ENCODE results near the gene KCNH2. TPM values are rescaled to one million over a fixed set of nuclear protein-coding genes. Genes with fewer than 3 reads are reported as not detected.
"Not testable (repeated sequence)": the region's sequence is repeated elsewhere in the genome, so short reads cannot be mapped to it uniquely, and the experiment has no call there.

KCNH2 gene
- total and polyA plus RNA-seq, 4 donors, result 0.18 to 74.6 (median 0.33) TPM; not detected in 1

DNA sequence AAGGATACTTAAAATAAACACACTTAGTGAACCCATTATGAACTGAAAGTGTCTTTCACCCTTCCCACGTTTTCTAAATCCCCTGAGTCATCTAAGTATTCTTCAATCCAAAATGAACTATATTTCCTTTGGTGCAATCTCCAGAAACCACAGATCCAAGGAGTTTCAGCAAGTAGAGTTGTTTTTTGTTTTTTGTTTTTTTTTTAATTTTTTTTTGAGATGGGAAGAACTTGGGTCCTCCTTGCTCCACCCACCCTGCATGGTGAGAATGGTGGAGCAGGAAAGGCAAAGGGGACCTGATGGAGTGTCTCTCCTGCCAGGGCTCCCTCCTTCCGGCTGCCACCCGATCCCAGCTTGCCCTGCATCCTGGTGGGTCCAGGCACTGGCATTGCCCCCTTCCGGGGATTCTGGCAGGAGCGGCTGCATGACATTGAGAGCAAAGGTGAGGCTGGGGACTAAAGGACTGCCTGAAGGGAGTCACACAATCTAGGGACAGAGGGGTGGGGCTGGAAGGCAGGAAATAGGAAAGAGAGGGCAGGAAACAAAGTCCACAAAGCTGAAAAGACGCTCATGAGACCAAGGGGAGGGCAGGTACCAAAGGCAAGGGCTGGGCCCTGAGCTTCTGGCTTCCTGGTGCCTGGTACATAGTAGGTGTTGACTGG lies 34.0 kb upstream of the KCNH2 start (continued):
- TF ChIP-seq, protein P1, sequence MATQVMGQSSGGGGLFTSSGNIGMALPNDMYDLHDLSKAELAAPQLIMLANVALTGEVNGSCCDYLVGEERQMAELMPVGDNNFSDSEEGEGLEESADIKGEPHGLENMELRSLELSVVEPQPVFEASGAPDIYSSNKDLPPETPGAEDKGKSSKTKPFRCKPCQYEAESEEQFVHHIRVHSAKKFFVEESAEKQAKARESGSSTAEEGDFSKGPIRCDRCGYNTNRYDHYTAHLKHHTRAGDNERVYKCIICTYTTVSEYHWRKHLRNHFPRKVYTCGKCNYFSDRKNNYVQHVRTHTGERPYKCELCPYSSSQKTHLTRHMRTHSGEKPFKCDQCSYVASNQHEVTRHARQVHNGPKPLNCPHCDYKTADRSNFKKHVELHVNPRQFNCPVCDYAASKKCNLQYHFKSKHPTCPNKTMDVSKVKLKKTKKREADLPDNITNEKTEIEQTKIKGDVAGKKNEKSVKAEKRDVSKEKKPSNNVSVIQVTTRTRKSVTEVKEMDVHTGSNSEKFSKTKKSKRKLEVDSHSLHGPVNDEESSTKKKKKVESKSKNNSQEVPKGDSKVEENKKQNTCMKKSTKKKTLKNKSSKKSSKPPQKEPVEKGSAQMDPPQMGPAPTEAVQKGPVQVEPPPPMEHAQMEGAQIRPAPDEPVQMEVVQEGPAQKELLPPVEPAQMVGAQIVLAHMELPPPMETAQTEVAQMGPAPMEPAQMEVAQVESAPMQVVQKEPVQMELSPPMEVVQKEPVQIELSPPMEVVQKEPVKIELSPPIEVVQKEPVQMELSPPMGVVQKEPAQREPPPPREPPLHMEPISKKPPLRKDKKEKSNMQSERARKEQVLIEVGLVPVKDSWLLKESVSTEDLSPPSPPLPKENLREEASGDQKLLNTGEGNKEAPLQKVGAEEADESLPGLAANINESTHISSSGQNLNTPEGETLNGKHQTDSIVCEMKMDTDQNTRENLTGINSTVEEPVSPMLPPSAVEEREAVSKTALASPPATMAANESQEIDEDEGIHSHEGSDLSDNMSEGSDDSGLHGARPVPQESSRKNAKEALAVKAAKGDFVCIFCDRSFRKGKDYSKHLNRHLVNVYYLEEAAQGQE (IDR thresholded peaks at IDR 0.05), result no peak
- TF ChIP-seq, protein P2, sequence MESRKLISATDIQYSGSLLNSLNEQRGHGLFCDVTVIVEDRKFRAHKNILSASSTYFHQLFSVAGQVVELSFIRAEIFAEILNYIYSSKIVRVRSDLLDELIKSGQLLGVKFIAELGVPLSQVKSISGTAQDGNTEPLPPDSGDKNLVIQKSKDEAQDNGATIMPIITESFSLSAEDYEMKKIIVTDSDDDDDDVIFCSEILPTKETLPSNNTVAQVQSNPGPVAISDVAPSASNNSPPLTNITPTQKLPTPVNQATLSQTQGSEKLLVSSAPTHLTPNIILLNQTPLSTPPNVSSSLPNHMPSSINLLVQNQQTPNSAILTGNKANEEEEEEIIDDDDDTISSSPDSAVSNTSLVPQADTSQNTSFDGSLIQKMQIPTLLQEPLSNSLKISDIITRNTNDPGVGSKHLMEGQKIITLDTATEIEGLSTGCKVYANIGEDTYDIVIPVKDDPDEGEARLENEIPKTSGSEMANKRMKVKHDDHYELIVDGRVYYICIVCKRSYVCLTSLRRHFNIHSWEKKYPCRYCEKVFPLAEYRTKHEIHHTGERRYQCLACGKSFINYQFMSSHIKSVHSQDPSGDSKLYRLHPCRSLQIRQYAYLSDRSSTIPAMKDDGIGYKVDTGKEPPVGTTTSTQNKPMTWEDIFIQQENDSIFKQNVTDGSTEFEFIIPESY (IDR thresholded peaks at IDR 0.05), result no peak
- TF ChIP-seq, protein P3, sequence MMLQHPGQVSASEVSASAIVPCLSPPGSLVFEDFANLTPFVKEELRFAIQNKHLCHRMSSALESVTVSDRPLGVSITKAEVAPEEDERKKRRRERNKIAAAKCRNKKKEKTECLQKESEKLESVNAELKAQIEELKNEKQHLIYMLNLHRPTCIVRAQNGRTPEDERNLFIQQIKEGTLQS (IDR thresholded peaks at IDR 0.05), result no peak

DNA sequence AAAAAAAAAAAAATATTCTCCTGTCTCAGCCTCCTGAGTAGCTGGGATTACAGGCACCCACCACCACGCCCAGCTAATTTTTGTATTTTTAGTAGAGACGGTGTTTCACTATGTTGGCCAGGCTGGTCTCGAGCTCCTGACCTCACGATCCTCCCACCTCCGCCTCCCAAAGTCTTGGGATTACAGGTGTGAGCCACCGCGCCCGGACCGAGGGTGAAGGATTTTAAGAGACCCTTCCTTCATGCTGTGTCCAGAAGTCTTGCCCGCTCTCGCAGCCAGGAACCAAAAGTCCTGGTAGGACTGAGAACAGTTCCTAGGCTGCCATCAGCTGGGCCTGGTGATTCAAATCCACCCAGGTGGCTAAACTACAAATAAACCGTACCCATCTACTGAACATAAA lies 33.5 kb upstream of the KCNH2 start:
- not testable (repeated sequence) for H3K27me3 ChIP-seq (ENCODE audit: control insufficient read depth in 4 of 4, insufficient read depth in 4 of 4, low read length in 3 of 4); H3K4me3 ChIP-seq (ENCODE audit: low read depth in 1 of 3, low read length in 3 of 3); H3K36me3 ChIP-seq (ENCODE audit: control insufficient read depth in 4 of 4, insufficient read depth in 3 of 4, low read depth in 1 of 4, low read length in 3 of 4); H3K9me3 ChIP-seq (ENCODE audit: control insufficient read depth in 4 of 4, low read length in 3 of 4); H3K27ac ChIP-seq (ENCODE audit: low read depth in 1 of 2, low read length in 2 of 2); H3K9ac ChIP-seq (ENCODE audit: low read depth in 1 of 2, low read length in 2 of 2); DNase-seq (ENCODE audit: low spot score)
- 85% methylated on average over 12 of the region's 12 CpGs for WGBS
- peaks cover 2 to 32% (median 10%) of the 10 kb centered on the region in 4 donors for H3K4me1 ChIP-seq (ENCODE audit: control insufficient read depth in 4 of 4, insufficient read depth in 4 of 4, low read length in 3 of 4)

DNA sequence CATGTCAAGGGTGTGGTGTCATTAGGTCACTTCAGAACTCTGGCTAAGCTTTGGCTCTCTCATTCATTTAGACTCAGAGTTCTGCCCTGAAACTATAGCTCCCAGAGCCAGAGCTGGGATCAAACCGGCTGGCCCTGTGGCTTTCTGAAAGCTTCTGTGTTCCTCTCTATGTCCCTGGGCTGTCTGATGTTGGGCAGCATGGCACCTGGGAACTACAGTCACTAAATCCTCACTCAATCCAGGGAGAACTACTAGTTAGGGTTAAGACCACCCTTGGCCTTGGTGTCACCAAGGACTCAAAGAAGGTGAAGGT lies 32.9 kb upstream of the KCNH2 start:
- Histone ChIP-seq H3K27ac (ENCODE audit: low read depth in 1 of 2, low read length in 2 of 2) (no peak overlapping the region), H3K36me3 (ENCODE audit: control insufficient read depth in 4 of 4, insufficient read depth in 3 of 4, low read depth in 1 of 4, low read length in 3 of 4) (no peaks in the 10 kb centered on the region), H3K4me3 (ENCODE audit: low read depth in 1 of 3, low read length in 3 of 3) (no peak overlapping the region), H3K9me3 (ENCODE audit: control insufficient read depth in 4 of 4, low read length in 3 of 4) (no peaks in the 10 kb centered on the region), H3K9ac (ENCODE audit: low read depth in 1 of 2, low read length in 2 of 2) (no peak overlapping the region), H3K4me1 (ENCODE audit: control insufficient read depth in 4 of 4, insufficient read depth in 4 of 4, low read length in 3 of 4) (peaks cover 2 to 32% (median 10%) of the 10 kb centered on the region in 4 donors), H3K27me3 (ENCODE audit: control insufficient read depth in 4 of 4, insufficient read depth in 4 of 4, low read length in 3 of 4) (peaks cover 0 to 4% (median under 1%) of the 10 kb centered on the region in 4 donors)
- 75% methylated on average over 1 of the region's 1 CpG for WGBS
- no peak for DNase-seq (ENCODE audit: low spot score)
- TF ChIP-seq GABPA (IDR thresholded peaks at IDR 0.05 in 1 of 2, conservative IDR thresholded peaks at IDR 0.05 in 1 of 2) (no peak), RXRA (IDR thresholded peaks at IDR 0.05) (no peak), JUND (IDR thresholded peaks at IDR 0.05) (no peak), SP1 (IDR thresholded peaks at IDR 0.05) (no peak), YY1 (IDR thresholded peaks at IDR 0.05) (no peak)
- TF ChIP-seq, protein P4, sequence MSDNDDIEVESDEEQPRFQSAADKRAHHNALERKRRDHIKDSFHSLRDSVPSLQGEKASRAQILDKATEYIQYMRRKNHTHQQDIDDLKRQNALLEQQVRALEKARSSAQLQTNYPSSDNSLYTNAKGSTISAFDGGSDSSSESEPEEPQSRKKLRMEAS (IDR thresholded peaks at IDR 0.05), result no peak
- TF ChIP-seq, protein P5, sequence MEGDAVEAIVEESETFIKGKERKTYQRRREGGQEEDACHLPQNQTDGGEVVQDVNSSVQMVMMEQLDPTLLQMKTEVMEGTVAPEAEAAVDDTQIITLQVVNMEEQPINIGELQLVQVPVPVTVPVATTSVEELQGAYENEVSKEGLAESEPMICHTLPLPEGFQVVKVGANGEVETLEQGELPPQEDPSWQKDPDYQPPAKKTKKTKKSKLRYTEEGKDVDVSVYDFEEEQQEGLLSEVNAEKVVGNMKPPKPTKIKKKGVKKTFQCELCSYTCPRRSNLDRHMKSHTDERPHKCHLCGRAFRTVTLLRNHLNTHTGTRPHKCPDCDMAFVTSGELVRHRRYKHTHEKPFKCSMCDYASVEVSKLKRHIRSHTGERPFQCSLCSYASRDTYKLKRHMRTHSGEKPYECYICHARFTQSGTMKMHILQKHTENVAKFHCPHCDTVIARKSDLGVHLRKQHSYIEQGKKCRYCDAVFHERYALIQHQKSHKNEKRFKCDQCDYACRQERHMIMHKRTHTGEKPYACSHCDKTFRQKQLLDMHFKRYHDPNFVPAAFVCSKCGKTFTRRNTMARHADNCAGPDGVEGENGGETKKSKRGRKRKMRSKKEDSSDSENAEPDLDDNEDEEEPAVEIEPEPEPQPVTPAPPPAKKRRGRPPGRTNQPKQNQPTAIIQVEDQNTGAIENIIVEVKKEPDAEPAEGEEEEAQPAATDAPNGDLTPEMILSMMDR (IDR thresholded peaks at IDR 0.05; ENCODE audit: low read depth, low read length, missing input control), result no peak
